Liver (tissue), 9 donors: Measurements from ENCODE around the gene RAP1GAP2. TPM values are rescaled to one million over a fixed set of nuclear protein-coding genes. Genes with fewer than 3 reads are reported as not detected.

Experiments
- DNase-seq: peaks from one replicate; pipeline ENCODE4 v3.0.0-alpha.2; 2017; ENCODE audit warnings: low spot score
- H3K27ac ChIP-seq, 2 donors: one replicate each; pipeline ENCODE4 v1.7.0; 2013; ENCODE audit warnings: inconsistent platforms in 2 of 2, low read length in 2 of 2, control low read depth in 1 of 2, low read depth in 1 of 2, mild to moderate bottlenecking in 1 of 2
- H3K27me3 ChIP-seq, 4 donors: one replicate each; pipeline versions ENCODE4 v1.6.1 to v1.7.0; 2013; ENCODE audit warnings: low read length in 3 of 4, inconsistent platforms in 1 of 4, mild to moderate bottlenecking in 1 of 4, moderate library complexity in 1 of 4; ENCODE audit not compliant: control insufficient read depth in 4 of 4, insufficient read depth in 4 of 4
- H3K36me3 ChIP-seq, 4 donors: one replicate each; pipeline versions ENCODE4 v1.6.1 to v1.7.0; 2013; ENCODE audit warnings: low read length in 3 of 4, mild to moderate bottlenecking in 3 of 4, low read depth in 1 of 4, moderate library complexity in 1 of 4; ENCODE audit not compliant: control insufficient read depth in 4 of 4, insufficient read depth in 3 of 4
- H3K4me1 ChIP-seq, 4 donors: one replicate each; pipeline versions ENCODE4 v1.6.1 to v1.7.0; 2013; ENCODE audit warnings: low read length in 3 of 4, mild to moderate bottlenecking in 3 of 4, moderate library complexity in 1 of 4; ENCODE audit not compliant: control insufficient read depth in 4 of 4, insufficient read depth in 4 of 4
- H3K4me3 ChIP-seq, 3 donors: one replicate each; pipeline versions ENCODE4 v1.6.1 to v1.7.0; 2013; ENCODE audit warnings: low read length in 3 of 3, control low read depth in 1 of 3, low read depth in 1 of 3, mild to moderate bottlenecking in 1 of 3
- H3K9ac ChIP-seq, 2 donors: one replicate each; pipeline ENCODE4 v1.7.0; 2013; ENCODE audit warnings: low read length in 2 of 2, mild to moderate bottlenecking in 2 of 2, moderate library complexity in 2 of 2, control low read depth in 1 of 2, low read depth in 1 of 2
- H3K9me3 ChIP-seq, 4 donors: one replicate each; pipeline versions ENCODE4 v1.6.1 to v1.7.0; 2013; ENCODE audit warnings: low read length in 3 of 4; ENCODE audit not compliant: control insufficient read depth in 4 of 4
- FOXA1 ChIP-seq: IDR thresholded peaks from 2 replicates; pipeline ENCODE4 v1.6.1; 2016; ENCODE audit warnings: antibody characterized with exemption
- HNF4A ChIP-seq, 2 donors: conservative IDR thresholded peaks; 2 replicates each; pipeline ENCODE4 v1.6.1; 2016; ENCODE audit warnings: antibody characterized with exemption in 2 of 2, mild to moderate bottlenecking in 2 of 2
- HNF4G ChIP-seq: IDR thresholded peaks from 2 replicates; pipeline ENCODE4 v1.6.1; 2016; ENCODE audit warnings: antibody characterized with exemption
- JUND ChIP-seq, 2 donors: IDR thresholded peaks; 2 replicates each; pipeline ENCODE4 v1.6.1; 2016; ENCODE audit warnings: antibody characterized with exemption in 2 of 2
- RAD21 ChIP-seq, 2 donors: IDR thresholded peaks; 2 replicates each; pipeline ENCODE4 v1.6.1; 2016; ENCODE audit warnings: antibody characterized with exemption in 2 of 2, mild to moderate bottlenecking in 2 of 2
- RXRA ChIP-seq, 2 donors: IDR thresholded peaks; 2 replicates each; pipeline ENCODE4 v1.6.1; 2017 to 2018; ENCODE audit warnings: antibody characterized with exemption in 2 of 2, mild to moderate bottlenecking in 1 of 2
- SP1 ChIP-seq: IDR thresholded peaks from 2 replicates; pipeline ENCODE4 v1.6.1; 2018; ENCODE audit warnings: antibody characterized with exemption, mild to moderate bottlenecking
- TAF1 ChIP-seq: conservative IDR thresholded peaks from 2 replicates; pipeline ENCODE4 v1.6.1; 2016; ENCODE audit warnings: antibody characterized with exemption, mild to moderate bottlenecking
- YY1 ChIP-seq: IDR thresholded peaks from 2 replicates; pipeline ENCODE4 v1.6.1; 2016; ENCODE audit warnings: antibody characterized with exemption, mild to moderate bottlenecking
- ZBTB33 ChIP-seq: IDR thresholded peaks from 2 replicates; pipeline ENCODE4 v1.6.1; 2016; ENCODE audit warnings: antibody characterized with exemption
- WGBS: extraction: QIAGEN DNeasy Blood & Tissue Kit; methylation state at CpG from one replicate; pipeline ENCODE4 v1.1.7; 2013; 5-methylcytosine and 5-hydroxymethylcytosine counted together
- polyA plus RNA-seq, 2 donors: library from polyadenylated mRNA; stranded (reverse) in 1 of 2; unstranded in 1 of 2; fragments of 200-250 nt in 1 of 2; fragments of >200 nt in 1 of 2; fragmentation: Nextera tagmentation in 1 of 2; extraction: Ambion mirVana in 1 of 2; gene quantifications; one replicate each; pipeline versions ENCODE4 v1.2.1 to v1.2.3, GENCODE V29; 2013 to 2015
- total RNA-seq, 2 donors: library from RNA; depleted of rRNA; stranded (reverse); fragments of >200 nt; gene quantifications; one replicate each; pipeline ENCODE4 v1.2.3, GENCODE V29; 2014
- TF ChIP-seq, protein P1 (sequence below): IDR thresholded peaks from 2 replicates; pipeline ENCODE4 v1.6.1; 2016; ENCODE audit warnings: antibody characterized with exemption
- TF ChIP-seq, protein P2 (sequence below): IDR thresholded peaks from 2 replicates; pipeline ENCODE4 v1.6.1; 2016; ENCODE audit warnings: antibody characterized with exemption
- TF ChIP-seq, protein P3 (sequence below): IDR thresholded peaks from 2 replicates; pipeline ENCODE4 v1.6.1; 2016; ENCODE audit warnings: antibody characterized with exemption, mild to moderate bottlenecking
- TF ChIP-seq, protein P4 (sequence below): fragments of 150-350 bp; IDR thresholded peaks from 2 replicates; pipeline ENCODE4 v1.5.1; 2017; ENCODE audit warnings: improper control_type of control experiment, low read depth, low read length; ENCODE audit not compliant: missing input control
- donor health status: healthy.
- donor health status: healthy.
- donor health status: healthy.
- donor health status: healthy.
- donor health status: healthy.

Gene RAP1GAP2
- total and polyA plus RNA-seq, 4 donors = 0.56 to 1.7 (median 1.1) TPM

DNA sequence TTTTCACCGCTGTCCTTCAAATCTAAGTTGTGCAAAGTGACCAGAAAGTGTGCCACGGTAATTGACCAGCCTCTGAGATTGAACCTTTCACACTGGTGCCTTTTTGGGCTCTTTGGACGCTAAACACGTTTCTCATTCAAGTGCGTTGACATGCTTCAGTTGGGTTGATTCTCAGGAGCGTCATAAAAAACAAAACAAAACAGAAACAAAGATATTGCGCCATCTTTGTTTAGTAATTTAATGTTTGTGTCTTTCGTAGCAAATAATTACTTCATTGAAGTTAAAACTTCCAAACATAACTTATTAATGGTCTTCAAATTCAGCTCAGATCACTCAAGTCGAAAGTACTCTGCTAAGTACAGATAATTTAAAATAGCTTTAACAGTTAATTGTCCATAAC, 187.0 kb downstream of the RAP1GAP2 start:
- no peak for DNase-seq
- TF ChIP-seq RXRA (IDR thresholded peaks at IDR 0.05) (no peak), SP1 (no peak), JUND (IDR thresholded peaks at IDR 0.05) (no peak)
- TF ChIP-seq, protein P1, sequence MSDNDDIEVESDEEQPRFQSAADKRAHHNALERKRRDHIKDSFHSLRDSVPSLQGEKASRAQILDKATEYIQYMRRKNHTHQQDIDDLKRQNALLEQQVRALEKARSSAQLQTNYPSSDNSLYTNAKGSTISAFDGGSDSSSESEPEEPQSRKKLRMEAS = no peak
- TF ChIP-seq, protein P2, sequence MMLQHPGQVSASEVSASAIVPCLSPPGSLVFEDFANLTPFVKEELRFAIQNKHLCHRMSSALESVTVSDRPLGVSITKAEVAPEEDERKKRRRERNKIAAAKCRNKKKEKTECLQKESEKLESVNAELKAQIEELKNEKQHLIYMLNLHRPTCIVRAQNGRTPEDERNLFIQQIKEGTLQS = no peak
- no peaks in the 10 kb centered on the region for H3K4me1 ChIP-seq
- WGBS = 89% methylated on average over 9 of the region's 9 CpGs
- no peaks in the 10 kb centered on the region for H3K36me3 ChIP-seq
- no peak overlapping the region for H3K9ac ChIP-seq
- no peak overlapping the region for H3K4me3 ChIP-seq
- H3K27me3 ChIP-seq = no peaks in the 10 kb centered on the region
- no peak overlapping the region for H3K27ac ChIP-seq
- H3K9me3 ChIP-seq = no peaks in the 10 kb centered on the region

GRCh38 chr17:2985318-2985717, 189.1 kb downstream of the RAP1GAP2 start:
- no peak for TF ChIP-seq RAD21 (IDR thresholded peaks at IDR 0.05)
- TF ChIP-seq JUND (IDR thresholded peaks at IDR 0.05) = no peak
- TF ChIP-seq RXRA (IDR thresholded peaks at IDR 0.05) = no peak
- TF ChIP-seq HNF4G = no peak
- no peak for TF ChIP-seq SP1
- TF ChIP-seq, protein P3, sequence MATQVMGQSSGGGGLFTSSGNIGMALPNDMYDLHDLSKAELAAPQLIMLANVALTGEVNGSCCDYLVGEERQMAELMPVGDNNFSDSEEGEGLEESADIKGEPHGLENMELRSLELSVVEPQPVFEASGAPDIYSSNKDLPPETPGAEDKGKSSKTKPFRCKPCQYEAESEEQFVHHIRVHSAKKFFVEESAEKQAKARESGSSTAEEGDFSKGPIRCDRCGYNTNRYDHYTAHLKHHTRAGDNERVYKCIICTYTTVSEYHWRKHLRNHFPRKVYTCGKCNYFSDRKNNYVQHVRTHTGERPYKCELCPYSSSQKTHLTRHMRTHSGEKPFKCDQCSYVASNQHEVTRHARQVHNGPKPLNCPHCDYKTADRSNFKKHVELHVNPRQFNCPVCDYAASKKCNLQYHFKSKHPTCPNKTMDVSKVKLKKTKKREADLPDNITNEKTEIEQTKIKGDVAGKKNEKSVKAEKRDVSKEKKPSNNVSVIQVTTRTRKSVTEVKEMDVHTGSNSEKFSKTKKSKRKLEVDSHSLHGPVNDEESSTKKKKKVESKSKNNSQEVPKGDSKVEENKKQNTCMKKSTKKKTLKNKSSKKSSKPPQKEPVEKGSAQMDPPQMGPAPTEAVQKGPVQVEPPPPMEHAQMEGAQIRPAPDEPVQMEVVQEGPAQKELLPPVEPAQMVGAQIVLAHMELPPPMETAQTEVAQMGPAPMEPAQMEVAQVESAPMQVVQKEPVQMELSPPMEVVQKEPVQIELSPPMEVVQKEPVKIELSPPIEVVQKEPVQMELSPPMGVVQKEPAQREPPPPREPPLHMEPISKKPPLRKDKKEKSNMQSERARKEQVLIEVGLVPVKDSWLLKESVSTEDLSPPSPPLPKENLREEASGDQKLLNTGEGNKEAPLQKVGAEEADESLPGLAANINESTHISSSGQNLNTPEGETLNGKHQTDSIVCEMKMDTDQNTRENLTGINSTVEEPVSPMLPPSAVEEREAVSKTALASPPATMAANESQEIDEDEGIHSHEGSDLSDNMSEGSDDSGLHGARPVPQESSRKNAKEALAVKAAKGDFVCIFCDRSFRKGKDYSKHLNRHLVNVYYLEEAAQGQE = no peak
- TF ChIP-seq FOXA1 = no peak
- TF ChIP-seq TAF1 = no peak
- TF ChIP-seq, protein P1 = no peak
- no peak for TF ChIP-seq HNF4A (conservative IDR thresholded peaks at IDR 0.05)
- no peak for TF ChIP-seq ZBTB33
- peak; percentile 12 for DNase-seq
- H3K36me3 ChIP-seq = no peaks in the 10 kb centered on the region

GRCh38 chr17:2986925-2987324, 190.7 kb downstream of the RAP1GAP2 start:
- Histone ChIP-seq H3K27ac (no peak overlapping the region), H3K27me3 (no peaks in the 10 kb centered on the region), H3K9ac (no peak overlapping the region), H3K36me3 (no peaks in the 10 kb centered on the region), H3K4me1 (no peaks in the 10 kb centered on the region), H3K4me3 (no peak overlapping the region), H3K9me3 (no peaks in the 10 kb centered on the region)
- no peak for DNase-seq
- WGBS = 92% methylated on average over 5 of the region's 5 CpGs
- TF ChIP-seq FOXA1 = no peak
- no peak for TF ChIP-seq ZBTB33
- no peak for TF ChIP-seq YY1
- TF ChIP-seq, protein P4, sequence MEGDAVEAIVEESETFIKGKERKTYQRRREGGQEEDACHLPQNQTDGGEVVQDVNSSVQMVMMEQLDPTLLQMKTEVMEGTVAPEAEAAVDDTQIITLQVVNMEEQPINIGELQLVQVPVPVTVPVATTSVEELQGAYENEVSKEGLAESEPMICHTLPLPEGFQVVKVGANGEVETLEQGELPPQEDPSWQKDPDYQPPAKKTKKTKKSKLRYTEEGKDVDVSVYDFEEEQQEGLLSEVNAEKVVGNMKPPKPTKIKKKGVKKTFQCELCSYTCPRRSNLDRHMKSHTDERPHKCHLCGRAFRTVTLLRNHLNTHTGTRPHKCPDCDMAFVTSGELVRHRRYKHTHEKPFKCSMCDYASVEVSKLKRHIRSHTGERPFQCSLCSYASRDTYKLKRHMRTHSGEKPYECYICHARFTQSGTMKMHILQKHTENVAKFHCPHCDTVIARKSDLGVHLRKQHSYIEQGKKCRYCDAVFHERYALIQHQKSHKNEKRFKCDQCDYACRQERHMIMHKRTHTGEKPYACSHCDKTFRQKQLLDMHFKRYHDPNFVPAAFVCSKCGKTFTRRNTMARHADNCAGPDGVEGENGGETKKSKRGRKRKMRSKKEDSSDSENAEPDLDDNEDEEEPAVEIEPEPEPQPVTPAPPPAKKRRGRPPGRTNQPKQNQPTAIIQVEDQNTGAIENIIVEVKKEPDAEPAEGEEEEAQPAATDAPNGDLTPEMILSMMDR = no peak
- TF ChIP-seq RXRA (IDR thresholded peaks at IDR 0.05) = no peak
- TF ChIP-seq HNF4A (conservative IDR thresholded peaks at IDR 0.05) = no peak
- TF ChIP-seq HNF4G = no peak
- TF ChIP-seq, protein P2 = no peak
- TF ChIP-seq SP1 = no peak

More at GRCh38 chr17:2985318-2985717, 189.1 kb downstream of the RAP1GAP2 start:
- WGBS = 93% methylated on average over 5 of the region's 5 CpGs
- Histone ChIP-seq H3K4me3 (no peak overlapping the region), H3K9me3 (no peaks in the 10 kb centered on the region), H3K27ac (no peak overlapping the region), H3K4me1 (no peaks in the 10 kb centered on the region), H3K27me3 (no peaks in the 10 kb centered on the region), H3K9ac (no peak overlapping the region)
